Kidney epithelial cell (primary cell): ENCODE data around the gene ABAT. TPM values are rescaled to one million over a fixed set of nuclear protein-coding genes. Genes with fewer than 3 reads are reported as not detected.
"Not testable (repeated sequence)": the region's sequence is repeated elsewhere in the genome, so short reads cannot be mapped to it uniquely, and the experiment has no call there.

ENCODE experiments used
- DNase-seq: peaks from one replicate; pipeline ENCODE4 v3.0.0-alpha.2; 2010; ENCODE audit warnings: low read depth
- H3K27me3 ChIP-seq: 2 replicates; pipeline ENCODE4 v1.6.0; 2011; ENCODE audit warnings: low read length; ENCODE audit not compliant: control insufficient read depth, insufficient read depth
- H3K36me3 ChIP-seq: 2 replicates; pipeline ENCODE4 v1.5.1; 2011; ENCODE audit warnings: low read length; ENCODE audit not compliant: control insufficient read depth, insufficient read depth
- H3K4me3 ChIP-seq: 2 replicates; pipeline ENCODE4 v1.5.1; 2011; ENCODE audit warnings: low read depth, mild to moderate bottlenecking, control low read depth, low read length
- total RNA-seq: library from RNA; depleted of rRNA; stranded (reverse); fragments of >200 nt; gene quantifications from 2 replicates; pipeline ENCODE4 v1.2.3, GENCODE V29; 2015
- TF ChIP-seq, protein P1 (sequence below): IDR thresholded peaks from 2 replicates; pipeline ENCODE4 v1.5.1; 2011; ENCODE audit warnings: mild to moderate bottlenecking, moderate library complexity, low read length, control low read depth, inconsistent platforms; ENCODE audit not compliant: insufficient read depth, poor library complexity, severe bottlenecking

The ABAT gene
- total RNA-seq, 1 donor from 2014 or later: 7.5 TPM

DNA sequence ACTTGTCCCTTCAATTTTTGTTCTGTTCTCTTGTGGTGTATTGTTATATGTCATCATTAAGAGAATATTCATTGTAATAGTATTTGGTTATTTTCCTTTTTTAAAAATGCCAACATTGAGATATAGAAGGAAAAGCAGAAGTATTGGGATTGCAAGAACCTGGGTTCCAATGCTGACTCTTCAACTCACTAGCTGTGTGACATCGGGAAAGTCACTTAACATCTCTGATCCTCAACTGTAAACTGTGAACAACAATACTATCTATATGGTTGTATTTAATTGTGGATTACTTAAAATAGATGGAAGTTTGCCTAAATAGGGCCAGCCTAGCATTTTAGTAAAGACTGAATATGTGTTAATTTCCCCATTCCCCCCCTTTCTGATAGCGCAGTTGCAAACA lies 67.2 kb downstream of the ABAT start:
- Histone ChIP-seq H3K36me3 (no peaks in the 10 kb centered on the region), H3K27me3 (no peaks in the 10 kb centered on the region), H3K4me3 (no peak overlapping the region)
- DNase-seq: no peak
- TF ChIP-seq, protein P1, sequence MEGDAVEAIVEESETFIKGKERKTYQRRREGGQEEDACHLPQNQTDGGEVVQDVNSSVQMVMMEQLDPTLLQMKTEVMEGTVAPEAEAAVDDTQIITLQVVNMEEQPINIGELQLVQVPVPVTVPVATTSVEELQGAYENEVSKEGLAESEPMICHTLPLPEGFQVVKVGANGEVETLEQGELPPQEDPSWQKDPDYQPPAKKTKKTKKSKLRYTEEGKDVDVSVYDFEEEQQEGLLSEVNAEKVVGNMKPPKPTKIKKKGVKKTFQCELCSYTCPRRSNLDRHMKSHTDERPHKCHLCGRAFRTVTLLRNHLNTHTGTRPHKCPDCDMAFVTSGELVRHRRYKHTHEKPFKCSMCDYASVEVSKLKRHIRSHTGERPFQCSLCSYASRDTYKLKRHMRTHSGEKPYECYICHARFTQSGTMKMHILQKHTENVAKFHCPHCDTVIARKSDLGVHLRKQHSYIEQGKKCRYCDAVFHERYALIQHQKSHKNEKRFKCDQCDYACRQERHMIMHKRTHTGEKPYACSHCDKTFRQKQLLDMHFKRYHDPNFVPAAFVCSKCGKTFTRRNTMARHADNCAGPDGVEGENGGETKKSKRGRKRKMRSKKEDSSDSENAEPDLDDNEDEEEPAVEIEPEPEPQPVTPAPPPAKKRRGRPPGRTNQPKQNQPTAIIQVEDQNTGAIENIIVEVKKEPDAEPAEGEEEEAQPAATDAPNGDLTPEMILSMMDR: no peak

DNA sequence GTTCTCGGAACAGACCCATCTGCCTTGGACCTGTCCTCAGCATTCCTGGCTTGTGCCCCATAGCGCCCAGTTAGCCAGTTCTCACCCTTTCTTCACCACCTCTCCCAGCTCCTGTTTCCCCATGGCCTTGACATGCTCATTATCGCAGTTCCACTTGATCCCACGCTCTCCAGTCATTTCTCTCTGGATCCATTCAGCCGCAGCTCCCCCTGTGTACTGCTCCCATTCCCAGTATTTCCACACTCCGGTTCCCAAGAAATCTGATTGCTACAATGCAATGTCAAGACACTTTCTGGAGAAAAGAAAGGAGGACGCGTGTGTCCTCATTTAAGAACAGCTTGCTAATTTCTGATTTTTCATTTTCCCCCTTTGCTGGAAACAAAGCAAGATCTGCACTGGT lies 67.7 kb downstream of the ABAT start:
- TF ChIP-seq, protein P1: no peak
- DNase-seq: no peak
- Histone ChIP-seq H3K27me3 (no peaks in the 10 kb centered on the region), H3K4me3 (no peak overlapping the region), H3K36me3 (no peaks in the 10 kb centered on the region)

DNA sequence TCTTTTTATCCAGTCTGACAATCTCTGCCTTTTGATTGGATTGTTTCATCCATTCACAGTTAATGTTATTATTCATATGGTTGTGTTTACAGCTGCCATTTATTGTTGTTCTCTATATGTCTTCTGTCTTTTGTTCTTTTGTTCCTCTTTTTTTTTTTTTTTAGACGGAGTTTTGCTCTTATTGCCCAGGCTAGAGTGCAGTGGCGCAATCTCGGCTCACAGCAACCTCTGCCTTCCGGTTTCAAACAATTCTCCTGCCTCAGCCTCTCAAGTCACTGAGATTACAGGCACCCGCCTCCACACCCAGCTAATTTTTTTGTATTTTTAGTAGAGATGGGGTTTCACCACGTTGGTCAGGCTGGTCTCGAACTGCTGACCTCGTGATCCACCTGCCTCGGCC lies 74.5 kb downstream of the ABAT start:
- DNase-seq, H3K27me3 ChIP-seq, H3K36me3 ChIP-seq, H3K4me3 ChIP-seq: not testable (repeated sequence)

DNA sequence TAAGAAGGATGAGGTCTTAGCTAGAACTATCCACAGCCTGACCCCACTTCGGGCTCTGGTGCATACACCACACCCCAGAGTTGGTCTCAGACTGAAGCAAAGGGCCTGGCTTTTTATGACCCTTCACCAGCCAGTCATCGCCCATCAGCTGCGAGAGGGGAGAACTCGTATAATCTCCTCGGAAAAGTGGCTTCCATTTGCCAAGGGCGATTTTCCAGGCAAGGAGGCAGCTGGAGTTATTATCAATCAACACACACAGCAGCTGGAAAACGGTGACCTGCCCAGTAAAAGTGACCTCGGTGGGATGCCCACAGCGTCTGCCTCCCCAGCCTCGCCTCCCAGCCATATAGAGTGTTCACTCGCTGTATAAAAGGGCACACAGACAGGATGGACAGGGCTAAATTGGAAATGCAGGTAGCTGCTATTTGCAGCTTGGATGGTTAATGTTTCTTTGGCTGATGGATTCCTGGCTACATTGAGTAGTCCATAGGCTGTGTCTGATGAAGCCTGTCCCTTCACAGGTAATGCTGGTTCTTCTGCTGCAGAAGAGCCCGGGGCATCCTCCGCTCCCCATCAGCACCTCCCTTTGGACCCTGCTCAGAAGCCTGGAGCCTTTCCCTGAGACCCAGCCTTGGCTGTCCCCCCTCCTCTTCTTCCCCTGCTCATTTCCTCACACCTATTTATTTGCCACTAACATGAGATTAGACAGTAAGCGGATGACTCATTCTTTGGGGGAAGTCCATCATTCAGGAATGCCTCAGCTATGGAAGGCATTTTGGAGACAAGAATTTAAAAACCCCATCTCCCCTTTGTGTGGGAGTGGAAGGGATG lies 77.3 kb downstream of the ABAT start:
- Histone ChIP-seq H3K27me3 (no peaks in the 10 kb centered on the region), H3K36me3 (no peaks in the 10 kb centered on the region), H3K4me3 (no peak overlapping the region)
- peak; percentile 62 for DNase-seq
- TF ChIP-seq, protein P1: no peak

DNA sequence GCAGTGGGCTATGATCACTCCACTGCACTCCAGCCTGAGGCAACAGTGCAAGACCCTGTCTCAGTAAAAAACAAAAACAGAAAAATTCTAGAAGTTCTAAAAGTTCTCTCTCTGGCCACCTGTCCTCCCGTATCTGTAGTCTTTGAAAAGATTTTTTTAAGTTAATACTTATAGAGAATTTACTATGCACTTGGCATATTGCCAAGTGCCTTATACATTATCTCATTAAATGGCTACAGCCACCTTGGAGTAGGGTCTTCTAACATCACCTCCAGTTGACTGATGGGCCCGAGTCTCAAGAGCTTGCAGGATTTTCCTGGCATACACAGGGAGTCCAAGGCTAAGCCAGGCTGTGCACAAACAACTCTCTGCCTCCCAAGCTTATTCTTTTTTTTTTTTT lies 78.3 kb downstream of the ABAT start:
- no peaks in the 10 kb centered on the region for H3K36me3 ChIP-seq
- DNase-seq: no peak
- TF ChIP-seq, protein P1: no peak
- no peak overlapping the region for H3K4me3 ChIP-seq
- H3K27me3 ChIP-seq: no peaks in the 10 kb centered on the region

DNA sequence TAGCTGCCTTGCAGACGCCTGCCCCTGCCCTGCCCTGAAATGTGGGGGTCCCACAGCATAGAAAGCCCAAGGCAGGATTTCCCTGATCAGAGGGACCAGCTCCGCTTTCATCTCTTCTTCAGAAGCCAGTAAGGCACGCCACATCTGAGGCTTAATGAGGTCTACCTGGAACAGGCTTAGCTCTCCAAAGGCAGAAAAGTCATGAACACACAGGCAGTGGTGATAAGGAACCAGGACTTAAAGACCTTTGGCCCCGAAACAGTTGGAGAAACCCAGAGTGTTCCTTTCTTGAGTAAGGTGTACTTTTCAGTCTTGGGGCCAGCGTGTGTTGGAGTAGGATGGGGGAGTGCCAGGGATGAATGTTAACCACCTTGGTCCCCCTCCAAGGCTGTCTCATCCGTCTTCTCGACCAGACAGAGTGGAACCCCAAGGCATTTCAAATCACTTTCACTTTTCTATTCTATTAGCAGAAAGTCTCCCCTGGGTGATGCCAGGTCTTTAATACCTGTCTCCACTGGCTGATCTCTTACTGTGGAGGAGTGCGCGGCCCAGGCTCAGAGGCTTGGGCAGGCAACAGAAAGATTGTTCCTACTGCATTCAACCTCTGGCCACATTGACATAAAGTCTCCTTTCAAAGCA lies 79.1 kb downstream of the ABAT start:
- no peak for DNase-seq
- H3K4me3 ChIP-seq: no peak overlapping the region
- TF ChIP-seq, protein P1: no peak
- H3K36me3 ChIP-seq: no peaks in the 10 kb centered on the region
- no peaks in the 10 kb centered on the region for H3K27me3 ChIP-seq
